ENCODE measurements around the gene LRRC15.

LRRC15 gene

DNA sequence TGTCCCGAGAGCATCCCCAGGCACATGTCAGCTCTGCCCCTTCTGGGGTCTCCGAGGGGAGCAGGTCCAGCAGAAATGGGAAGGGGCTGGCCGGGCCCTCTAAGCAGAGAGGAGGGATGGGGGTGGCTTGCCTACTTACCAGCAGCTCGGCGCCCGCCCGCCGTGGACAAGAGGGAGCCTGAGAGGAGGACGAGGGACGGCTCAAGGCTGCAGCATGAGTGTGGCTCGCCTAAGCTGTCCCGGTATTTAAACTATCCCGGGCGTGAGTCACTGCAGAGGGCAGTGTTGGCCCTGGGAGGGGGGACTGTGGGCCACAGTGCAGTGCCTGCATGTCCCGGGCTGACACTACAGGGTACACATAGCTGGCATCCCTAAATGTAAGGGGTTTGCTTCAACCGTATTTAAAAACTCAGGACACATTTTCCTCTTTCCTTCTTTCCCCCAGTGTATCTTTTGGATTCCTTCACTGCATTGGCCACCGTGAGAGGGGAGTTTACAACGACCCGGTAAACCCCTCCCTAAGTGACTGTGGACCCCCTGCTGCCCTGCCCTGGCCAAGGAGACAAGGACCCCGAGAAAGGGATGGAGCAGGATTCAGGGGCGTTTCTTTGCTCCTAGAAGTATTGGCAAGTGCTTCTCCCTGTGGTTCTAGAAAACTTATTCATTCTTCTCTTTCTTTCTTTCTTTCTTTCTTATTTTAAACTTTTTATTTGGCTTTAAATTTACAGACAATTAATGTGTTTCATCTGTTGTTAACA, at the start of gene LRRC15:
Gene LRRC15, minus strand, starts transcription at position 222 of the 758 bp plus-strand sequence. CDS start 8,700 bp downstream, outside the sequence.
- Histone ChIP-seq H3K36me3 (no peaks in the 10 kb centered on the region), H3K4me3 (ENCODE audit: low read depth, low read length) (no peak within 1 kb of the TSS), H3K27ac (no peak within 1 kb of the TSS), H3K9me3 (ENCODE audit: severe bottlenecking) (no peaks in the 10 kb centered on the region), H3K27me3 (ENCODE audit: insufficient read depth, low read depth, severe bottlenecking) (no peaks in the 10 kb centered on the region)
- TF ChIP-seq, protein P1, sequence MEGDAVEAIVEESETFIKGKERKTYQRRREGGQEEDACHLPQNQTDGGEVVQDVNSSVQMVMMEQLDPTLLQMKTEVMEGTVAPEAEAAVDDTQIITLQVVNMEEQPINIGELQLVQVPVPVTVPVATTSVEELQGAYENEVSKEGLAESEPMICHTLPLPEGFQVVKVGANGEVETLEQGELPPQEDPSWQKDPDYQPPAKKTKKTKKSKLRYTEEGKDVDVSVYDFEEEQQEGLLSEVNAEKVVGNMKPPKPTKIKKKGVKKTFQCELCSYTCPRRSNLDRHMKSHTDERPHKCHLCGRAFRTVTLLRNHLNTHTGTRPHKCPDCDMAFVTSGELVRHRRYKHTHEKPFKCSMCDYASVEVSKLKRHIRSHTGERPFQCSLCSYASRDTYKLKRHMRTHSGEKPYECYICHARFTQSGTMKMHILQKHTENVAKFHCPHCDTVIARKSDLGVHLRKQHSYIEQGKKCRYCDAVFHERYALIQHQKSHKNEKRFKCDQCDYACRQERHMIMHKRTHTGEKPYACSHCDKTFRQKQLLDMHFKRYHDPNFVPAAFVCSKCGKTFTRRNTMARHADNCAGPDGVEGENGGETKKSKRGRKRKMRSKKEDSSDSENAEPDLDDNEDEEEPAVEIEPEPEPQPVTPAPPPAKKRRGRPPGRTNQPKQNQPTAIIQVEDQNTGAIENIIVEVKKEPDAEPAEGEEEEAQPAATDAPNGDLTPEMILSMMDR (IDR thresholded peaks at IDR 0.05; ENCODE audit: low read depth, low read length): peak; percentile 28; the same call in 1 of the 2 replicates
- peak; percentile 56 for DNase-seq

DNA sequence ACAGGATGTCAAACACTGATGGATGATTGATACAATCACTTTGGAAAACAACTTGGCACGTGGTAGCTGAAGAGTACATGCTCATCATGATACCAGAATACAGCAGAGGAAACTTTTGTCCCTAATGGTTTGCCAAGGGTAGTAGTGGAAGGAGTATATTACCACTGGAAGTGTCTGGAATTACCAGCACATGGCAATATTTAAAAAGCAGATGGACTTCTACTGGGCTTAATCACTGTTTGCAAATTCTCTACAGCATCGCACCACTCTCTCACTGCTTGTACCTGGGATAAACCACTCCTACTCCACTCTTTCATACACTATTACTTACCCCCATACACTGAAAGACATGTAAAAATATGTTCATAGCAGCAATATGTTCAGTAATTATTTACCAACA, 49.1 kb upstream of the LRRC15 start:
- Histone ChIP-seq H3K27me3 (ENCODE audit: insufficient read depth, low read depth, severe bottlenecking) (no peaks in the 10 kb centered on the region), H3K36me3 (peaks cover 7% of the 10 kb centered on the region)
- TF ChIP-seq, protein P1 (IDR thresholded peaks at IDR 0.05; ENCODE audit: low read depth, low read length): no peak

DNA sequence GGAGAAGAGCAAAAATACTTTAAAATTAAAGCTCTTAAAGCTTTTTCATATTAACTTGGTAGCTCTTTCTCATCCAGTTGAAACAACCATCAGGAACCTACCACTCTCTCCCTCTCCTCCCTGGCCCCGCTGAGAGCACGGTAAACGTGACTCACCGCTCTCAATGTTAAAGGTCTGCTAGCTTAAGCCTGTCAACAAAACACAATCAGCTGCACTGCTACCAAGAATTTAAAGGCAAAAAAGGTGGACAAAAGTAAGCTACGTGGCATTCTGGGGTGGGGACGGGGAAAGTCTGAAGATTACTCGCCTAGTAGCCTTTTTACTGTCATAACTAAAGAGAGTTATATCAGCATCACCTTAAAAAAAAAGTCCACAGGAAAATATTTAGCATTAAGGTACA, 37.9 kb upstream of the LRRC15 start:
- no peak for DNase-seq
- H3K4me3 ChIP-seq (ENCODE audit: low read depth, low read length): no peak overlapping the region
- no peaks in the 10 kb centered on the region for H3K27me3 ChIP-seq (ENCODE audit: insufficient read depth, low read depth, severe bottlenecking)
- no peaks in the 10 kb centered on the region for H3K36me3 ChIP-seq
- TF ChIP-seq, protein P1 (IDR thresholded peaks at IDR 0.05; ENCODE audit: low read depth, low read length): no peak
- no peak overlapping the region for H3K27ac ChIP-seq
- no peaks in the 10 kb centered on the region for H3K9me3 ChIP-seq (ENCODE audit: severe bottlenecking)

More for the DNA sequence above, 49.1 kb upstream of the LRRC15 start:
- no peak overlapping the region for H3K4me3 ChIP-seq (ENCODE audit: low read depth, low read length)
- DNase-seq: no peak
- no peak overlapping the region for H3K27ac ChIP-seq
- no peaks in the 10 kb centered on the region for H3K9me3 ChIP-seq (ENCODE audit: severe bottlenecking)

DNA sequence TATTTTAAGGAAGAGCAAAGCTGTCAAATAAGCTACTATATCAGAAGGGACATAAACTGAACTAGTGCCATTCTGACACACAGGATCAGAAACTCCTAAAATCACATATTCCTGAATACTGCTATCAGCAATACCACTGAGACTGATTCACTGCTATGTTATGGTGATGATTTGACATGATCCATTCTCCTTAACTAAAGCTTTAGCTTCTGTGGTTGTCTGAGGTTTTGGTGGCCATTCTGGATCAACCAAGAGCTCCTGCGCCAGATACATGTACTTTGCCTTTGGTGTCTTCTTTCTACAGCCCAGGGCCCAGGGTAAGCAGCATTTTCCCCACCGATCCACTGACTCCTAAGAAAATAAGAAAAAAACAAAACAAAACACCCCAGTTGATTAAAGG, 36.2 kb upstream of the LRRC15 start:
- H3K27ac ChIP-seq: no peak overlapping the region
- no peaks in the 10 kb centered on the region for H3K27me3 ChIP-seq (ENCODE audit: insufficient read depth, low read depth, severe bottlenecking)
- H3K9me3 ChIP-seq (ENCODE audit: severe bottlenecking): no peaks in the 10 kb centered on the region
- no peaks in the 10 kb centered on the region for H3K36me3 ChIP-seq
- DNase-seq: no peak
- H3K4me3 ChIP-seq (ENCODE audit: low read depth, low read length): no peak overlapping the region
- TF ChIP-seq, protein P1 (IDR thresholded peaks at IDR 0.05; ENCODE audit: low read depth, low read length): no peak

DNA sequence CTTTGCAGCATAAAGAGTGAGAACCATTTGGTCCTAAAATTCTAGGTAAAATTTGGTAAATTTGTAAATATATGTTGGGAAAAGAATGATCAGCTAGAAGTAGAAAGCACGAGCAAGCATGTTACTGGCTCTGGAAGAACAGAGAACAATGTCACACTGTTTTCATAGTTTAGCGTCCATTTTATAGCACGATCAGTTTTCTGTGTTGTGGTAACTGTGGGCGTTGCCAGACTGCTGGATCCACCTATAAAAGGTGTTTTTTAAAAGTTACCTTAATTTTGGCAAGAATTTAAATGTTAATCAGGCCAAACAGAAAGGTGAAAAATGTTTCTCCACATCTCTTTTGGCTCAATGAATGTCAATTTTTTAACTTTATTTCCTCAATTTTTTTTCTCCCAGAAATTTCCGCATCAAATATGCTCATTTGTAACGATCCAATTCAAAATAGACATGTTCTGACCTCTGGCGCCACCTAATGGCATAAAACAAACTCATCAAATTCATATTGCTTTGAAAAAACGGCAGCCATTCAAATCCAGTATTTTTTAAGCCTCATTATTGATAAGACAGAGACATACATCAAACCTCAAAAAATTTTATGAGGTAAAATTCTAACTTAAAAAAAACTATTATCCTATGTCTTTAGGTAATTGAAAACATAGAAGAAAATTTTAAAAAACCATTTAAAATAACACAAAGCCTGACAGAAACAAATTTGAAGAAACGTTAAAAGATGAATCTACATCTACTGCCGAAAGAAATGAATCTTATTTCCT, 35.0 kb upstream of the LRRC15 start:
- H3K4me3 ChIP-seq (ENCODE audit: low read depth, low read length): no peak overlapping the region
- H3K27ac ChIP-seq: no peak overlapping the region
- no peaks in the 10 kb centered on the region for H3K27me3 ChIP-seq (ENCODE audit: insufficient read depth, low read depth, severe bottlenecking)
- no peaks in the 10 kb centered on the region for H3K9me3 ChIP-seq (ENCODE audit: severe bottlenecking)
- DNase-seq: no peak
- no peaks in the 10 kb centered on the region for H3K36me3 ChIP-seq
- TF ChIP-seq, protein P1 (IDR thresholded peaks at IDR 0.05; ENCODE audit: low read depth, low read length): peak; percentile 3; the same call in 1 of the 2 replicates

All from WERI-Rb-1 (cell line).